GM10266 (cell line): ENCODE results near the gene HES4.
A peak's percentile ranks its signal among the peaks of the same experiment; 100 is the strongest.
"Not testable (repeated sequence)": the region's sequence is repeated elsewhere in the genome, so short reads cannot be mapped to it uniquely, and the experiment has no call there.

ENCODE experiments used
- DNase-seq: peaks from one replicate; pipeline ENCODE4 v3.0.0; 2012; ENCODE audit errors: extremely low spot score
- CTCF ChIP-seq: IDR thresholded peaks from 2 replicates; pipeline ENCODE4 v1.5.1; 2012; ENCODE audit warnings: mild to moderate bottlenecking, low read depth; ENCODE audit not compliant: control insufficient read depth, insufficient read depth; ENCODE audit errors: missing control alignments

Gene HES4

GRCh38 chr1:978069-978834, 21.6 kb downstream of the HES4 start:
- DNase-seq, result no peak
- TF ChIP-seq CTCF, result no peak

- DNase-seq, result not testable (repeated sequence)
These were observed 23.1 kb downstream of the HES4 start for GRCh38 chr1:976791-977190.

- DNase-seq, result peak; percentile 82
- peak; percentile 45 for TF ChIP-seq CTCF
These were observed 23.8 kb downstream of the HES4 start for GRCh38 chr1:975896-976683.

- TF ChIP-seq CTCF, result no peak
- DNase-seq, result no peak
These were observed 24.5 kb downstream of the HES4 start for GRCh38 chr1:975365-975764.

GRCh38 chr1:974687-975328, 25.1 kb downstream of the HES4 start:
- TF ChIP-seq CTCF, result no peak
- no peak for DNase-seq

- no peak for TF ChIP-seq CTCF
- no peak for DNase-seq
These were observed 25.6 kb downstream of the HES4 start for GRCh38 chr1:974293-974640.

- no peak for DNase-seq
- TF ChIP-seq CTCF, result no peak
These were observed 26.2 kb downstream of the HES4 start for GRCh38 chr1:973459-974292.
